GM10248 (cell line): ENCODE data around the gene FCER1G.

Experiments used
- CTCF ChIA-PET: fragments of 300-600 bp; sonication (Branson Sonifier 250); formaldehyde crosslinking; extraction: SDS; loops from one replicate; lab custom pipeline; 2021; ENCODE audit warnings: antibody characterized with exemption; lab: Yijun Ruan, JAX
- POLR2A ChIA-PET: fragments of 350-650 bp; sonication (Branson Sonifier 250); formaldehyde crosslinking; extraction: SDS; loops from one replicate; lab custom pipeline; 2020; ENCODE audit warnings: antibody characterized with exemption; lab: Yijun Ruan, JAX
- DNase-seq: peaks from one replicate; pipeline ENCODE4 v3.0.0; 2012; ENCODE audit errors: extremely low spot score
- CTCF ChIP-seq: IDR thresholded peaks from 2 replicates; pipeline ENCODE4 v1.5.1; 2012; ENCODE audit warnings: mild to moderate bottlenecking, low read depth; ENCODE audit errors: extremely low read depth, missing control alignments, control extremely low read depth

FCER1G gene

GRCh38 chr1:161265305-161265704 lies 50.2 kb downstream of the FCER1G start:
- ChIA-PET POLR2A (no interaction called here), CTCF (interaction anchor here (1.2 to 1.8 kb wide), 2 partner anchors 13 to 35 kb away, joined by 3 to 4 read pairs; no protein-coding TSS in a partner anchor)
- no peak for DNase-seq
- TF ChIP-seq CTCF = no peak

- ChIA-PET POLR2A (no interaction called here), CTCF (interaction anchor here (1.1 to 1.8 kb wide), 5 partner anchors 12 to 41 kb away, joined by 3 to 4 read pairs (median 4); partner anchors contain the start of gene TOMM40L)
- no peak for DNase-seq
- no peak for TF ChIP-seq CTCF
Observed at GRCh38 chr1:161266202-161266601, 51.1 kb downstream of the FCER1G start.

- ChIA-PET POLR2A (no interaction called here), CTCF (interaction anchor here (1.1 to 1.8 kb wide), 4 partner anchors 11 to 41 kb away, joined by 3 to 4 read pairs (median 4); partner anchors contain the start of gene TOMM40L)
- TF ChIP-seq CTCF = no peak
- no peak for DNase-seq
Observed at GRCh38 chr1:161266836-161267235, 51.7 kb downstream of the FCER1G start.

- ChIA-PET POLR2A (no interaction called here), CTCF (interaction anchor here (1.1 kb wide), 1 partner anchor 37 kb away, joined by 3 read pairs; no protein-coding TSS in a partner anchor)
- TF ChIP-seq CTCF = no peak
- no peak for DNase-seq
Observed at GRCh38 chr1:161267321-161267720, 52.2 kb downstream of the FCER1G start.
